H54 (cell line): ENCODE measurements around the gene GAS2L1.

ENCODE experiments used
- DNase-seq: peaks from one replicate; pipeline ENCODE4 v3.0.0; 2011; ENCODE audit warnings: low spot score, mixed read lengths; ENCODE audit not compliant: insufficient read length
- FAIRE-seq: peaks from 3 replicates; lab custom pipeline; 2011; peaks lifted over from hg19 to GRCh38; lab: Jason Lieb, UNC
- POLR2A ChIP-seq: IDR thresholded peaks from 2 replicates; pipeline ENCODE4 v1.6.1; 2011; ENCODE audit warnings: low read depth, mild to moderate bottlenecking, low read length

Gene GAS2L1

GRCh38 chr22:29310065-29310862, 3.8 kb downstream of the GAS2L1 start:
- DNase-seq (no peak), FAIRE-seq (no peak)
- TF ChIP-seq POLR2A = no peak

GRCh38 chr22:29310863-29311339, 4.5 kb downstream of the GAS2L1 start:
- DNase-seq = peak; percentile 93
- TF ChIP-seq POLR2A = no peak
- peak; percentile 52 for FAIRE-seq

GRCh38 chr22:29311464-29312217, 5.2 kb downstream of the GAS2L1 start:
- DNase-seq (no peak), FAIRE-seq (no peak)
- TF ChIP-seq POLR2A = no peak

- FAIRE-seq (no peak), DNase-seq (no peak)
- no peak for TF ChIP-seq POLR2A
Measured at GRCh38 chr22:29312218-29313125, 6.0 kb downstream of the GAS2L1 start.

GRCh38 chr22:29313126-29313575, 6.7 kb downstream of the GAS2L1 start:
- no peak for DNase-seq
- FAIRE-seq = no peak
- no peak for TF ChIP-seq POLR2A

- TF ChIP-seq POLR2A = no peak
- no peak for FAIRE-seq
- DNase-seq = no peak
Measured at GRCh38 chr22:29313576-29314466, 7.4 kb downstream of the GAS2L1 start.

- DNase-seq (no peak), FAIRE-seq (no peak)
- TF ChIP-seq POLR2A = no peak
Measured at GRCh38 chr22:29314537-29315285, 8.3 kb downstream of the GAS2L1 start.

- FAIRE-seq (no peak), DNase-seq (no peak)
- no peak for TF ChIP-seq POLR2A
Measured at GRCh38 chr22:29315286-29316140, 9.1 kb downstream of the GAS2L1 start, which contains the start of gene RASL10A. Gene RASL10A, minus strand, starts transcription at chr22:29315697. Its CDS starts 451 bp downstream, at chr22:29315246.

GRCh38 chr22:29316141-29316828, 9.8 kb downstream of the GAS2L1 start:
- TF ChIP-seq POLR2A = no peak
- FAIRE-seq = no peak
- no peak for DNase-seq

- TF ChIP-seq POLR2A = no peak
- FAIRE-seq = no peak
- no peak for DNase-seq
Measured at GRCh38 chr22:29317827-29318454, 11.5 kb downstream of the GAS2L1 start.

GRCh38 chr22:29319072-29319471, 12.6 kb downstream of the GAS2L1 start:
- DNase-seq = no peak
- FAIRE-seq = no peak
- no peak for TF ChIP-seq POLR2A
